HFF-Myc (cell line): ENCODE data around the gene RHOA.
"Not testable (repeated sequence)": the region's sequence is repeated elsewhere in the genome, so short reads cannot be mapped to it uniquely, and the experiment has no call there.

ENCODE experiments used
- DNase-seq: peaks from one replicate; pipeline ENCODE4 v3.0.0-alpha.2; 2011; ENCODE audit warnings: low read depth; ENCODE audit errors: extremely low read depth
- H3K4me3 ChIP-seq: replicated peaks from 2 replicates; pipeline ENCODE4 v1.5.1; 2011; ENCODE audit warnings: low read depth, mild to moderate bottlenecking, control low read depth, low read length
- CTCF ChIP-seq: IDR thresholded peaks from 2 replicates; pipeline ENCODE4 v1.5.1; 2012; ENCODE audit warnings: mild to moderate bottlenecking, low read depth, low read length, control low read depth; ENCODE audit errors: missing control alignments

RHOA gene

GRCh38 chr3:49352890-49353421 lies 58.8 kb downstream of the RHOA start:
- no peak overlapping the region for H3K4me3 ChIP-seq
- TF ChIP-seq CTCF = no peak
- DNase-seq = no peak

- DNase-seq = no peak
- no peak overlapping the region for H3K4me3 ChIP-seq
- TF ChIP-seq CTCF = no peak
Observed at GRCh38 chr3:49352281-49352680, 59.5 kb downstream of the RHOA start.

- no peak overlapping the region for H3K4me3 ChIP-seq
- DNase-seq = no peak
- TF ChIP-seq CTCF = no peak
Observed at GRCh38 chr3:49351521-49352011, 60.2 kb downstream of the RHOA start.

- TF ChIP-seq CTCF = no peak
- H3K4me3 ChIP-seq = no peak overlapping the region
- no peak for DNase-seq
Observed at GRCh38 chr3:49349348-49350114, 62.2 kb downstream of the RHOA start.

- not testable (repeated sequence) for DNase-seq, H3K4me3 ChIP-seq
Observed at GRCh38 chr3:49348361-49348760, 63.4 kb downstream of the RHOA start.

GRCh38 chr3:49346797-49347251 lies 65.0 kb downstream of the RHOA start:
- no peak for TF ChIP-seq CTCF
- no peak for DNase-seq
- H3K4me3 ChIP-seq = no peak overlapping the region

GRCh38 chr3:49343163-49343562 lies 68.6 kb downstream of the RHOA start:
- no peak for TF ChIP-seq CTCF
- no peak overlapping the region for H3K4me3 ChIP-seq
- DNase-seq = no peak
